Measurements from ENCODE around the gene UBAC2. TPM values are rescaled to one million over a fixed set of nuclear protein-coding genes. Genes with fewer than 3 reads are reported as not detected.

Gene UBAC2
- total RNA-seq, 1 experiment from 2014 or later, result 58.3 TPM

GRCh38 chr13:99378985-99379733 is 178.5 kb downstream of the UBAC2 start:
- Histone ChIP-seq H3K4me1 (ENCODE audit: low read length) (peaks cover 36% of the 10 kb centered on the region), H3K9ac (ENCODE audit: low read length) (no peak overlapping the region), H3K36me3 (ENCODE audit: insufficient read depth, low read length) (no peaks in the 10 kb centered on the region), H3K27ac (ENCODE audit: low read length) (0 out of 2 replicates have a peak overlapping the region, but pooled peaks have one; percentile 2), H2AFZ (ENCODE audit: low read length) (no peak overlapping the region), H3K9me3 (ENCODE audit: low read length) (no peaks in the 10 kb centered on the region), H3K9me2 (replicated peaks; ENCODE audit: insufficient read depth, low read length) (no peaks in the 10 kb centered on the region), H4K20me1 (ENCODE audit: insufficient read depth, low read depth, low read length) (no peaks in the 10 kb centered on the region), H3K4me2 (ENCODE audit: low read depth, low read length, poor library complexity, severe bottlenecking) (no peak overlapping the region), H3K27me3 (ENCODE audit: low read length) (no peaks in the 10 kb centered on the region), H3K79me2 (ENCODE audit: low read length) (no peaks in the 10 kb centered on the region), H3K4me3 (ENCODE audit: low read length) (no peak overlapping the region)
- DNase-seq, result no peak

GRCh38 chr13:99379856-99380801 is 179.5 kb downstream of the UBAC2 start:
- no peaks in the 10 kb centered on the region for H3K9me2 ChIP-seq (replicated peaks; ENCODE audit: insufficient read depth, low read length)
- H3K27ac ChIP-seq (ENCODE audit: low read length), result 0 out of 2 replicates have a peak overlapping the region, but pooled peaks have one; percentile 2
- H3K9me3 ChIP-seq (ENCODE audit: low read length), result no peaks in the 10 kb centered on the region
- DNase-seq, result no peak
- H3K79me2 ChIP-seq (ENCODE audit: low read length), result no peaks in the 10 kb centered on the region
- no peak overlapping the region for H2AFZ ChIP-seq (ENCODE audit: low read length)
- H3K36me3 ChIP-seq (ENCODE audit: insufficient read depth, low read length), result no peaks in the 10 kb centered on the region
- H3K27me3 ChIP-seq (ENCODE audit: low read length), result no peaks in the 10 kb centered on the region
- no peak overlapping the region for H3K4me3 ChIP-seq (ENCODE audit: low read length)
- H4K20me1 ChIP-seq (ENCODE audit: insufficient read depth, low read depth, low read length), result no peaks in the 10 kb centered on the region
- no peak overlapping the region for H3K4me2 ChIP-seq (ENCODE audit: low read depth, low read length, poor library complexity, severe bottlenecking)
- peaks cover 26% of the 10 kb centered on the region for H3K4me1 ChIP-seq (ENCODE audit: low read length)
- no peak overlapping the region for H3K9ac ChIP-seq (ENCODE audit: low read length)

- no peak for DNase-seq
These were observed 180.4 kb downstream of the UBAC2 start for GRCh38 chr13:99380921-99381645.

GRCh38 chr13:99381766-99382165 is 181.1 kb downstream of the UBAC2 start:
- Histone ChIP-seq H3K27ac (ENCODE audit: low read length) (no peak overlapping the region), H2AFZ (ENCODE audit: low read length) (no peak overlapping the region), H3K27me3 (ENCODE audit: low read length) (no peaks in the 10 kb centered on the region), H3K4me3 (ENCODE audit: low read length) (no peak overlapping the region), H3K79me2 (ENCODE audit: low read length) (no peaks in the 10 kb centered on the region), H3K4me2 (ENCODE audit: low read depth, low read length, poor library complexity, severe bottlenecking) (no peak overlapping the region), H3K9me3 (ENCODE audit: low read length) (no peaks in the 10 kb centered on the region), H3K9me2 (replicated peaks; ENCODE audit: insufficient read depth, low read length) (no peaks in the 10 kb centered on the region), H3K9ac (ENCODE audit: low read length) (no peak overlapping the region), H3K4me1 (ENCODE audit: low read length) (peaks cover 12% of the 10 kb centered on the region), H4K20me1 (ENCODE audit: insufficient read depth, low read depth, low read length) (no peaks in the 10 kb centered on the region), H3K36me3 (ENCODE audit: insufficient read depth, low read length) (no peaks in the 10 kb centered on the region)
- no peak for DNase-seq

More at GRCh38 chr13:99380921-99381645, 180.4 kb downstream of the UBAC2 start:
- Histone ChIP-seq H4K20me1 (ENCODE audit: insufficient read depth, low read depth, low read length) (no peaks in the 10 kb centered on the region), H3K9ac (ENCODE audit: low read length) (no peak overlapping the region), H3K4me3 (ENCODE audit: low read length) (no peak overlapping the region), H3K4me1 (ENCODE audit: low read length) (peaks cover 17% of the 10 kb centered on the region), H2AFZ (ENCODE audit: low read length) (no peak overlapping the region), H3K27me3 (ENCODE audit: low read length) (no peaks in the 10 kb centered on the region), H3K79me2 (ENCODE audit: low read length) (no peaks in the 10 kb centered on the region), H3K4me2 (ENCODE audit: low read depth, low read length, poor library complexity, severe bottlenecking) (no peak overlapping the region), H3K9me2 (replicated peaks; ENCODE audit: insufficient read depth, low read length) (no peaks in the 10 kb centered on the region), H3K36me3 (ENCODE audit: insufficient read depth, low read length) (no peaks in the 10 kb centered on the region), H3K9me3 (ENCODE audit: low read length) (no peaks in the 10 kb centered on the region), H3K27ac (ENCODE audit: low read length) (no peak overlapping the region)

GRCh38 chr13:99382428-99383133 is 181.9 kb downstream of the UBAC2 start:
- no peaks in the 10 kb centered on the region for H4K20me1 ChIP-seq (ENCODE audit: insufficient read depth, low read depth, low read length)
- no peak overlapping the region for H3K9ac ChIP-seq (ENCODE audit: low read length)
- H3K36me3 ChIP-seq (ENCODE audit: insufficient read depth, low read length), result 0 out of 2 replicates have a peak, but pooled peaks cover 1% of the 10 kb centered on the region
- H3K27me3 ChIP-seq (ENCODE audit: low read length), result no peaks in the 10 kb centered on the region
- H3K9me2 ChIP-seq (replicated peaks; ENCODE audit: insufficient read depth, low read length), result no peaks in the 10 kb centered on the region
- no peak overlapping the region for H3K4me2 ChIP-seq (ENCODE audit: low read depth, low read length, poor library complexity, severe bottlenecking)
- H3K4me1 ChIP-seq (ENCODE audit: low read length), result peaks cover 12% of the 10 kb centered on the region
- H3K79me2 ChIP-seq (ENCODE audit: low read length), result no peaks in the 10 kb centered on the region
- no peaks in the 10 kb centered on the region for H3K9me3 ChIP-seq (ENCODE audit: low read length)
- no peak overlapping the region for H3K4me3 ChIP-seq (ENCODE audit: low read length)
- H3K27ac ChIP-seq (ENCODE audit: low read length), result no peak overlapping the region
- H2AFZ ChIP-seq (ENCODE audit: low read length), result no peak overlapping the region
- DNase-seq, result no peak

- no peak overlapping the region for H3K9ac ChIP-seq (ENCODE audit: low read length)
- H3K4me3 ChIP-seq (ENCODE audit: low read length), result no peak overlapping the region
- H3K36me3 ChIP-seq (ENCODE audit: insufficient read depth, low read length), result 0 out of 2 replicates have a peak, but pooled peaks cover 10% of the 10 kb centered on the region
- no peaks in the 10 kb centered on the region for H4K20me1 ChIP-seq (ENCODE audit: insufficient read depth, low read depth, low read length)
- no peak overlapping the region for H3K4me2 ChIP-seq (ENCODE audit: low read depth, low read length, poor library complexity, severe bottlenecking)
- no peaks in the 10 kb centered on the region for H3K9me2 ChIP-seq (replicated peaks; ENCODE audit: insufficient read depth, low read length)
- H3K27me3 ChIP-seq (ENCODE audit: low read length), result no peaks in the 10 kb centered on the region
- DNase-seq, result no peak
- H3K9me3 ChIP-seq (ENCODE audit: low read length), result no peaks in the 10 kb centered on the region
- no peak overlapping the region for H3K27ac ChIP-seq (ENCODE audit: low read length)
- H3K79me2 ChIP-seq (ENCODE audit: low read length), result no peaks in the 10 kb centered on the region
- H3K4me1 ChIP-seq (ENCODE audit: low read length), result peaks cover 11% of the 10 kb centered on the region
- H2AFZ ChIP-seq (ENCODE audit: low read length), result no peak overlapping the region
These were observed 182.9 kb downstream of the UBAC2 start for GRCh38 chr13:99383511-99383921.

GRCh38 chr13:99383946-99384345 is 183.3 kb downstream of the UBAC2 start:
- Histone ChIP-seq H3K4me1 (ENCODE audit: low read length) (peaks cover 7% of the 10 kb centered on the region), H3K79me2 (ENCODE audit: low read length) (no peaks in the 10 kb centered on the region)
- DNase-seq, result no peak

More at GRCh38 chr13:99383946-99384345, 183.3 kb downstream of the UBAC2 start:
- H3K4me2 ChIP-seq (ENCODE audit: low read depth, low read length, poor library complexity, severe bottlenecking), result no peak overlapping the region
- H3K9me3 ChIP-seq (ENCODE audit: low read length), result no peaks in the 10 kb centered on the region
- no peak overlapping the region for H2AFZ ChIP-seq (ENCODE audit: low read length)
- H3K9ac ChIP-seq (ENCODE audit: low read length), result no peak overlapping the region
- H4K20me1 ChIP-seq (ENCODE audit: insufficient read depth, low read depth, low read length), result no peaks in the 10 kb centered on the region
- H3K4me3 ChIP-seq (ENCODE audit: low read length), result no peak overlapping the region
- no peaks in the 10 kb centered on the region for H3K27me3 ChIP-seq (ENCODE audit: low read length)
- H3K27ac ChIP-seq (ENCODE audit: low read length), result no peak overlapping the region
- no peaks in the 10 kb centered on the region for H3K9me2 ChIP-seq (replicated peaks; ENCODE audit: insufficient read depth, low read length)
- H3K36me3 ChIP-seq (ENCODE audit: insufficient read depth, low read length), result 0 out of 2 replicates have a peak, but pooled peaks cover 10% of the 10 kb centered on the region
